ENCODE measurements around the gene DNAJA3.

DNA sequence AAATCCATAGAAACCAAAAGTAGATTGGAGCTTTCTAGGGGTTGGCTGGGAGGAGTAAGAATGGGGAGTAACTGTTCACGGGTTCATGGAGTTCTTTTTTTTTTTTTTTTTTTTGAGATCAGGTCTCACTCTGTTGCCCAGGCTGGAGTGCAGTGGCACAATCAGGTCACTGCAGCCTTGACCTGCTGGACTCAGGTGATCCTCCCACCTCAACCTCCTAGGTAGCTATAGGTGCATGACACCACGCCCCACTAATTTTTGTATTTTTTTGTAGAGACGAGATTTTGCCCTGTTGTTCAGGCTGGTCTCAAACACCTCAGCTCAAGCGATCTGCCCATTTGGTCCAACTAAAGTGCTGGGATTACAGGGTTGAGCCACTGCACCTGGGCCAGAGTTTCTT is 47.2 kb downstream of the DNAJA3 start:
- no peak for TF ChIP-seq POLR2A (IDR thresholded peaks at IDR 0.05)
- TF ChIP-seq, protein P1, sequence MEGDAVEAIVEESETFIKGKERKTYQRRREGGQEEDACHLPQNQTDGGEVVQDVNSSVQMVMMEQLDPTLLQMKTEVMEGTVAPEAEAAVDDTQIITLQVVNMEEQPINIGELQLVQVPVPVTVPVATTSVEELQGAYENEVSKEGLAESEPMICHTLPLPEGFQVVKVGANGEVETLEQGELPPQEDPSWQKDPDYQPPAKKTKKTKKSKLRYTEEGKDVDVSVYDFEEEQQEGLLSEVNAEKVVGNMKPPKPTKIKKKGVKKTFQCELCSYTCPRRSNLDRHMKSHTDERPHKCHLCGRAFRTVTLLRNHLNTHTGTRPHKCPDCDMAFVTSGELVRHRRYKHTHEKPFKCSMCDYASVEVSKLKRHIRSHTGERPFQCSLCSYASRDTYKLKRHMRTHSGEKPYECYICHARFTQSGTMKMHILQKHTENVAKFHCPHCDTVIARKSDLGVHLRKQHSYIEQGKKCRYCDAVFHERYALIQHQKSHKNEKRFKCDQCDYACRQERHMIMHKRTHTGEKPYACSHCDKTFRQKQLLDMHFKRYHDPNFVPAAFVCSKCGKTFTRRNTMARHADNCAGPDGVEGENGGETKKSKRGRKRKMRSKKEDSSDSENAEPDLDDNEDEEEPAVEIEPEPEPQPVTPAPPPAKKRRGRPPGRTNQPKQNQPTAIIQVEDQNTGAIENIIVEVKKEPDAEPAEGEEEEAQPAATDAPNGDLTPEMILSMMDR (IDR thresholded peaks at IDR 0.05) = no peak

Data from testis (tissue), 2 donors.